Measurements from ENCODE around the gene TANC1. TPM values are rescaled to one million over a fixed set of nuclear protein-coding genes. Genes with fewer than 3 reads are reported as not detected.

The TANC1 gene
- total and polyA plus RNA-seq, 4 donors: 7.8 to 58.3 (median 48.0) TPM

DNA sequence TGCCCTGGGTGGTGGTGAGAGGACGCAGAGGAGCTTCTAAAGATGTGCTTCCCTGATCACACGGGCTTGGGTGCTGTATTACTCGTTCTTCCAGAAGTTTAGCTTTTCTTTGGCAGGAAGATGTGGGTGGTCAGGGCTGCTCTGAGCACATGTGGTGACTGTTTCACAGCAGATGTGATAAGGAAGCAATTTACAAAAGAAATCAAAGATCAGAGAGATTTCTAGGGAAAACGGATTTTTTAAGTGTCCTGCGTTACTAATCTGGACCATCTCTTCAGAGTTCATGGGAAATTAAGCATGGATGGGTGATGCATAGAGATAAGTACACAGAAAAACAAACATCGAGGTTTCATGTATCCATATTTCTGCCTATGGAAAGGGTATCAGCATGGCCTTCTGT, 218.7 kb downstream of the TANC1 start:
- Histone ChIP-seq H3K9me3 (ENCODE audit: control insufficient read depth, low read length) (no peaks in the 10 kb centered on the region), H3K4me3 (ENCODE audit: low read length in 2 of 2) (no peak overlapping the region), H3K4me1 (ENCODE audit: control insufficient read depth in 1 of 2, insufficient read depth in 2 of 2, low read length in 2 of 2) (no peaks in the 10 kb centered on the region), H3K27ac (ENCODE audit: low read depth in 1 of 2, low read length in 2 of 2) (no peak overlapping the region), H3K27me3 (ENCODE audit: control insufficient read depth in 1 of 2, insufficient read depth in 2 of 2, low read length in 1 of 2) (no peaks in the 10 kb centered on the region), H3K36me3 (ENCODE audit: control insufficient read depth in 1 of 2, insufficient read depth in 2 of 2, low read length in 1 of 2) (peaks cover 0 to 9% of the 10 kb centered on the region in 2 donors)
- intact Hi-C loops (cut with DNase I): loop anchor here in 1 of 2 donors (10.0 kb wide), 1 partner anchor 282 kb away; no protein-coding TSS in a partner anchor
- 52 to 54% methylated on average over 6 of the region's 6 CpGs for WGBS, 2 donors
- no peak for DNase-seq
- no peak for ATAC-seq (ENCODE audit: low FRiP score)

DNA sequence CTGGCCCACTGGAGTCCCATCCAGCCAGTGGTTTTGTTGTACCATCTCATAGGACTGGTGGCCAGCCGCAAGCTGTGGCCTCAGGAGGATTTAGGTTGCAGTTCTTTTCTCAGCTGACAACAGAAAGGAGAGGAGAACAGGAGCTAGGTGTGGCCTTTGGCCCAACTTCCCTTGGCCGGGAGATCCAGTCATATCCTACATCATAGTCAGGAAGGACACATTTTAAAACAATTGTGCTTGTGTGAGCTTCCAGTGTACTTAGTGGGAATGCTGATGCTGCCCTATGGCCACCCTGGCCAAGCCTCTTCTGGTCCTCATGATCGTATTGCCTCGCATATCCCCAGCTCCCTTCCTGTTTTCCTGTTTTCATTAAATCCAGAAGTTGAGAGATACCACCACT, 220.0 kb downstream of the TANC1 start:
- H3K36me3 ChIP-seq (ENCODE audit: control insufficient read depth in 1 of 2, insufficient read depth in 2 of 2, low read length in 1 of 2): peaks cover 0 to 9% of the 10 kb centered on the region in 2 donors
- no peak overlapping the region for H3K4me3 ChIP-seq (ENCODE audit: low read length in 2 of 2)
- no peaks in the 10 kb centered on the region for H3K9me3 ChIP-seq (ENCODE audit: control insufficient read depth, low read length)
- no peak for ATAC-seq (ENCODE audit: low FRiP score)
- H3K27me3 ChIP-seq (ENCODE audit: control insufficient read depth in 1 of 2, insufficient read depth in 2 of 2, low read length in 1 of 2): no peaks in the 10 kb centered on the region
- 79 to 81% methylated on average over 4 of the region's 4 CpGs for WGBS, 2 donors
- DNase-seq: no peak
- intact Hi-C loops (cut with DNase I): loop anchor here in 1 of 2 donors (10.0 kb wide), 1 partner anchor 284 kb away; no protein-coding TSS in a partner anchor
- no peaks in the 10 kb centered on the region for H3K4me1 ChIP-seq (ENCODE audit: control insufficient read depth in 1 of 2, insufficient read depth in 2 of 2, low read length in 2 of 2)
- H3K27ac ChIP-seq (ENCODE audit: low read depth in 1 of 2, low read length in 2 of 2): no peak overlapping the region

DNA sequence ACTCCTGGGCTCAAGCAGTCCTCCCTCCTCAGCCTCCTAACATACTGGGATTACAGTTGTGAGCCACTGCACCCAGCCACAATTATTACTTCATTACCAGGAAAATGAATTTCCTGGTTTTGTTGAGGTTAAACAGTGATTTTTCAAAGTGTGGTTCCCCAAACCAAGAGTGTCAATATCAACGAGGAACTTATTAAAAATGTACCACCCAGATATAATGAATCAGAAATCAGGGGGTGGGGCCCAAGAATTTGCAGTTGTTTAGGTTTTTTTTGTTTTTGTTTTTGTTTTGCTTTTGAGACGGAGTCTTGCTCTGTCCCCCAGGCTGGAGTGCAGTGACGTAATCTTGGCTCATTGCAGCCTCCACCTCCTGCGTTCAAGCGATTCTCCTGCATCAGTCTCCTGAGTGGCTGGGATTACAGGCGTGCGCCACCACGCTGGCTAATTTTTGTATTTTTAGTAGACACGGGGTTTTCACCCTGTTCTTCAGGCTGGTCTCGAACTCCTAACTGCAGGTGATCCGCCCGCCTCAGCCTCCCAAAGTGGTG, 224.0 kb downstream of the TANC1 start:
- no peak overlapping the region for H3K27ac ChIP-seq (ENCODE audit: low read depth in 1 of 2, low read length in 2 of 2)
- intact Hi-C loops (cut with DNase I): no loop called here
- no peaks in the 10 kb centered on the region for H3K9me3 ChIP-seq (ENCODE audit: control insufficient read depth, low read length)
- no peak for ATAC-seq (ENCODE audit: low FRiP score)
- no peak for DNase-seq
- no peak overlapping the region for H3K4me3 ChIP-seq (ENCODE audit: low read length in 2 of 2)
- H3K4me1 ChIP-seq (ENCODE audit: control insufficient read depth in 1 of 2, insufficient read depth in 2 of 2, low read length in 2 of 2): peaks cover 0 to 2% of the 10 kb centered on the region in 2 donors
- H3K27me3 ChIP-seq (ENCODE audit: control insufficient read depth in 1 of 2, insufficient read depth in 2 of 2, low read length in 1 of 2): no peaks in the 10 kb centered on the region
- WGBS, 2 donors: 92 to 95% methylated on average over 12 of the region's 12 CpGs
- peaks cover 0 to 3% of the 10 kb centered on the region in 2 donors for H3K36me3 ChIP-seq (ENCODE audit: control insufficient read depth in 1 of 2, insufficient read depth in 2 of 2, low read length in 1 of 2)

DNA sequence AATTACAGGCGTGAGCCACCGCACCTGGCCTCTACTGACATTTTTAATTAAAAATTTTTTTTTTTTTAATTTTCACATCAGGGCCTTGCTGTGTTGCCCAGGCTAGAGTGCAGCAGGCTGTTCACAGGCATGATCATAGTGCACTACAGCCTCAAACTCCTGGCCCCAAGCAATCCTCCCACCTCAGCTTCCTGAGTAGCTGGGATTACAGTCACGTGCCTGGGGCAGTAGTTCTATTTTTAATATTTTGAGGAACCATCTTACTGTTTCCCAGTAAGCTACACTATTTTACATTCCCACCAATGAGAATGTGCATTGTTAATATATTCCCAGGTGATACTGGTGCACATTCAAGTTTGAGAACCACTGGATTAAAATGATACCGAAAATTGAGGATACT, 225.4 kb downstream of the TANC1 start:
- ATAC-seq (ENCODE audit: low FRiP score) (no peak), DNase-seq (no peak)
- Histone ChIP-seq H3K27me3 (ENCODE audit: control insufficient read depth in 1 of 2, insufficient read depth in 2 of 2, low read length in 1 of 2) (no peaks in the 10 kb centered on the region), H3K36me3 (ENCODE audit: control insufficient read depth in 1 of 2, insufficient read depth in 2 of 2, low read length in 1 of 2) (peaks cover 0 to 2% of the 10 kb centered on the region in 2 donors), H3K27ac (ENCODE audit: low read depth in 1 of 2, low read length in 2 of 2) (no peak overlapping the region), H3K4me1 (ENCODE audit: control insufficient read depth in 1 of 2, insufficient read depth in 2 of 2, low read length in 2 of 2) (peaks cover 0 to 2% of the 10 kb centered on the region in 2 donors), H3K4me3 (ENCODE audit: low read length in 2 of 2) (no peak overlapping the region), H3K9me3 (ENCODE audit: control insufficient read depth, low read length) (no peaks in the 10 kb centered on the region)
- intact Hi-C loops (cut with DNase I): no loop called here
- 88 to 89% methylated on average over 4 of the region's 4 CpGs for WGBS, 2 donors

DNA sequence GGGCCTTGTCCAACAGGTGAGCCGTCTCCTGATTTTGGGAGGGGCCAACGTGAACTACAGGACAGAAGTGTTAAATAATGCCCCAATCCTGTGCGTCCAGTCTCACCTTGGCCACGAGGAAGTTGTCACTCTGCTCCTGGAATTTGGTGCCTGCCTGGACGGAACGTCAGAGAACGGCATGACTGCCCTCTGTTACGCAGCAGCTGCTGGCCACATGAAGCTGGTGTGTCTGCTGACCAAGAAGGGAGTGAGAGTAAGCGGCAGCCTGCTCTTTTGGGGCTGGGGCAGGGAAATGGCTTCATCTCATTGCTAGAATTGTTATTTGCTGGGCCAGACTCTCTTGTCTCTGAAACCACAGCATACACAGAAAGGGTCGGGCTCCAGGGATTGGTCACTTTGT, 225.8 kb downstream of the TANC1 start:
- intact Hi-C loops (cut with DNase I): no loop called here
- Histone ChIP-seq H3K36me3 (ENCODE audit: control insufficient read depth in 1 of 2, insufficient read depth in 2 of 2, low read length in 1 of 2) (peaks cover 0 to 2% of the 10 kb centered on the region in 2 donors), H3K4me1 (ENCODE audit: control insufficient read depth in 1 of 2, insufficient read depth in 2 of 2, low read length in 2 of 2) (peaks cover 0 to 2% of the 10 kb centered on the region in 2 donors), H3K27ac (ENCODE audit: low read depth in 1 of 2, low read length in 2 of 2) (no peak overlapping the region), H3K9me3 (ENCODE audit: control insufficient read depth, low read length) (no peaks in the 10 kb centered on the region), H3K4me3 (ENCODE audit: low read length in 2 of 2) (no peak overlapping the region), H3K27me3 (ENCODE audit: control insufficient read depth in 1 of 2, insufficient read depth in 2 of 2, low read length in 1 of 2) (no peaks in the 10 kb centered on the region)
- WGBS, 2 donors: 84 to 90% methylated on average over 10 of the region's 10 CpGs
- ATAC-seq (ENCODE audit: low FRiP score) (no peak), DNase-seq (no peak)

DNA sequence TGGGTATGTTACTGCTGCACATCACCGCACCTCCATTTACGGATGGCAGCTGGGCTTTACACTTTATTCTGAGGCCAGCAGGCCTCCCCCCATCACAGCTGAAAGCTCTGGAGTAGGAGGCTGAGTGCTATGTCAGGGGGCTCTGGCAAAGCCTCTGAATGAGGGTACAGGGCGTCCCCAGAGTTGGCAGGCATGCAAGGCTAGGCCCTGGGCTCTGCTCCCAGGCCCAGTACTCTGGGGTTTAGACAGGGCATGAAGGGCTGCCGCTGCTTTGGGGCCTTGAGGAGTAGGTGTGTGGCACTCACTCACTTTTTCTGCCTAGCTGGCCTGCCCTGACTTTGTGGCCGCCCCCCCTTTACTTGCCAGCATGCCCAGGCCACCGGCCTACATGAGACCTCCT, 227.3 kb downstream of the TANC1 start:
- DNase-seq: no peak
- ATAC-seq (ENCODE audit: low FRiP score): no peak
- Histone ChIP-seq H3K4me3 (ENCODE audit: low read length in 2 of 2) (no peak overlapping the region), H3K27ac (ENCODE audit: low read depth in 1 of 2, low read length in 2 of 2) (peak overlapping the region in 1 of 2 donors; percentile 30), H3K36me3 (ENCODE audit: control insufficient read depth in 1 of 2, insufficient read depth in 2 of 2, low read length in 1 of 2) (peaks cover 0 to 2% of the 10 kb centered on the region in 2 donors), H3K9me3 (ENCODE audit: control insufficient read depth, low read length) (no peaks in the 10 kb centered on the region), H3K4me1 (ENCODE audit: control insufficient read depth in 1 of 2, insufficient read depth in 2 of 2, low read length in 2 of 2) (peaks cover 0 to 2% of the 10 kb centered on the region in 2 donors), H3K27me3 (ENCODE audit: control insufficient read depth in 1 of 2, insufficient read depth in 2 of 2, low read length in 1 of 2) (no peaks in the 10 kb centered on the region)
- 35 to 39% methylated on average over 6 of the region's 6 CpGs for WGBS, 2 donors
- intact Hi-C loops (cut with DNase I): no loop called here

DNA sequence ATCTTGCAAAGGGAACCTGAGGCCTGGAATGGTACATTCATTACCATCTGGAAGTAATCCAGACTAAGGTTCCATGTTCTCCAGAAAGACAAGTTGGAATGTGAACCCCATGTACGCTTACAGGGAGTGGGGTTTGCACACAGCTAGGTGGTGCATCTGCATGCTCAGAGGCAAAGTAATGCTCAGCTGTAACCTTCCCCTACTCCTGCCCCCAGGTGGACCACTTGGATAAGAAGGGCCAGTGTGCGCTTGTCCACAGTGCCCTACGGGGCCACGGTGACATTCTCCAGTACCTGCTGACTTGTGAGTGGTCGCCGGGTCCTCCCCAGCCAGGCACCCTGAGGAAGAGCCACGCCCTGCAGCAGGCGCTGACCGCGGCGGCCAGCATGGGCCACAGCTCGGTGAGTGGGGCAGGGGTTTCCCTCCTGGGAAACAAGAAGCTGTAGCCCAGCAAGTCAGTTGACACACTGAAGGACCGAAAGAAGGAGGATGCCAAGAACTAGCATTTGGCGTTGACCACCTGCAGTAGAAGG, 228.0 kb downstream of the TANC1 start:
- no peak for ATAC-seq (ENCODE audit: low FRiP score)
- peaks cover 0 to 2% of the 10 kb centered on the region in 2 donors for H3K4me1 ChIP-seq (ENCODE audit: control insufficient read depth in 1 of 2, insufficient read depth in 2 of 2, low read length in 2 of 2)
- intact Hi-C loops (cut with DNase I): no loop called here

DNA sequence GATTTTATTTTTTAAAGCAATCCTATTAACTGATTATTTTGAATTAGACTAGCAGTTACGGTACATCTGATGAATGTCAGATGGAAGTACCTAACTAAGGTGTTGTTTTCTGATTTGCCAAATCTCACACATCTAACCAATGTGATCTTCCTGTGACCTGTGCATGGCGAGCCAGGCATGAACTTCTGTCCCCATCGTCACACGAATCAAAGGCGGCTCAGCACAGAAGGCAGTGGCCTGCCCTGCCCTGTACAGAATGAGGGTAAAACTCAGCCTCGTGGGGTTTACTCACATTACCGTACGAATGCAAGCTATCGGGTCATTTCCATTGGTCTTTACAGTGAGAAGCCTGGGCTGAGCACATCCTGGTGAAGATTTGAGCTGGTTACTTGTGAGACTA, 230.8 kb downstream of the TANC1 start:
- 86 to 90% methylated on average over 9 of the region's 9 CpGs for WGBS, 2 donors
- intact Hi-C loops (cut with DNase I): no loop called here
- no peak for DNase-seq
- ATAC-seq (ENCODE audit: low FRiP score): no peak
- Histone ChIP-seq H3K27me3 (ENCODE audit: control insufficient read depth in 1 of 2, insufficient read depth in 2 of 2, low read length in 1 of 2) (no peaks in the 10 kb centered on the region), H3K9me3 (ENCODE audit: control insufficient read depth, low read length) (no peaks in the 10 kb centered on the region), H3K4me1 (ENCODE audit: control insufficient read depth in 1 of 2, insufficient read depth in 2 of 2, low read length in 2 of 2) (peaks cover 0 to 2% of the 10 kb centered on the region in 2 donors), H3K36me3 (ENCODE audit: control insufficient read depth in 1 of 2, insufficient read depth in 2 of 2, low read length in 1 of 2) (peaks cover 0 to 2% of the 10 kb centered on the region in 2 donors), H3K27ac (ENCODE audit: low read depth in 1 of 2, low read length in 2 of 2) (peak overlapping the region in 1 of 2 donors; percentile 37), H3K4me3 (ENCODE audit: low read length in 2 of 2) (no peak overlapping the region)

More for the DNA sequence above, 228.0 kb downstream of the TANC1 start:
- no peak overlapping the region for H3K4me3 ChIP-seq (ENCODE audit: low read length in 2 of 2)
- DNase-seq: no peak
- no peaks in the 10 kb centered on the region for H3K27me3 ChIP-seq (ENCODE audit: control insufficient read depth in 1 of 2, insufficient read depth in 2 of 2, low read length in 1 of 2)
- H3K36me3 ChIP-seq (ENCODE audit: control insufficient read depth in 1 of 2, insufficient read depth in 2 of 2, low read length in 1 of 2): peaks cover 0 to 2% of the 10 kb centered on the region in 2 donors
- no peaks in the 10 kb centered on the region for H3K9me3 ChIP-seq (ENCODE audit: control insufficient read depth, low read length)
- 94 to 96% methylated on average over 14 of the region's 14 CpGs for WGBS, 2 donors
- peak overlapping the region in 1 of 2 donors; percentile 58 for H3K27ac ChIP-seq (ENCODE audit: low read depth in 1 of 2, low read length in 2 of 2)
